Chondrocyte (in vitro differentiated cells): ENCODE results near the gene HIKESHI. TPM values are rescaled to one million over a fixed set of nuclear protein-coding genes. Genes with fewer than 3 reads are reported as not detected.
A peak's percentile ranks its signal among the peaks of the same experiment; 100 is the strongest.
"Not testable (repeated sequence)": the region's sequence is repeated elsewhere in the genome, so short reads cannot be mapped to it uniquely, and the experiment has no call there.

Experiments
- DNase-seq: peaks from one replicate; pipeline ENCODE4 v3.0.0; 2021; ENCODE audit warnings: mixed read lengths, low spot score
- H3K27ac Mint-ChIP-seq: one replicate; pipeline ENCODE4 v1.8.0; 2021; ENCODE audit warnings: mild to moderate bottlenecking, moderate library complexity, mixed read lengths; ENCODE audit not compliant: unreplicated experiment
- H3K27me3 Mint-ChIP-seq: 2 replicates; pipeline ENCODE4 v1.8.0; 2021; ENCODE audit warnings: low read depth, mixed read lengths
- H3K36me3 Mint-ChIP-seq: 2 replicates; pipeline ENCODE4 v1.8.0; 2021; ENCODE audit warnings: low read depth, mixed read lengths
- H3K4me1 Mint-ChIP-seq: 2 replicates; pipeline ENCODE4 v1.8.0; 2021; ENCODE audit warnings: low read depth, mild to moderate bottlenecking, mixed read lengths
- H3K4me3 Mint-ChIP-seq: one replicate; pipeline ENCODE4 v1.8.0; 2021; ENCODE audit warnings: mild to moderate bottlenecking, moderate library complexity, mixed read lengths; ENCODE audit not compliant: unreplicated experiment
- H3K9me3 Mint-ChIP-seq: 2 replicates; pipeline ENCODE4 v1.8.0; 2021; ENCODE audit warnings: low read depth, mixed read lengths
- total RNA-seq: library from RNA; stranded (reverse); gene quantifications from 3 replicates; pipeline ENCODE4 v1.2.1, GENCODE V29; 2021
- TF ChIP-seq, protein P1 (sequence below): fragments of 200-600 bp; sonication (generic); IDR thresholded peaks from 2 replicates; pipeline ENCODE4 v1.5.0; 2021; ENCODE audit warnings: antibody characterized with exemption, mild to moderate bottlenecking, moderate library complexity

HIKESHI gene
- total RNA-seq, 1 donor from 2014 or later = 34.5 TPM

DNA sequence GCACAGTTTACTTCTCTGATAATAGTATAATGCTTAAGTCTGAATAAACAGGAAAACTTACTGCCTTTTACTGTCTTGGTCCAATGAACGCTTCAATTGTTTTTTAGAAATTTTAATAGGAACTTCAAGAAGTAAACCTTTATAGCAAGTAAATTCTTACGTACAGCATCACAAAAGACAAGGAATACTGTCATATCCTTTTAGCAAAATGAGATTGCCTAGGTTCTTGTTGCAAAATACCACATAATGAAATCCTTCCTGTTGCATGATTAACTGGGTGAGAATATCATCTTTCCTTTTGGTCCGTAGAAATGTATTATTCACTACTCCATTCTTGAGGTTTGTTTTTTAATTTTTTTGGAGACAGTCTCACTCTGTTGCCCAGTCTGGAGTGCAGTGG, 22.3 kb upstream of the HIKESHI start:
- H3K36me3 Mint-ChIP-seq = peaks cover 23% of the 10 kb centered on the region
- H3K4me1 Mint-ChIP-seq = no peaks in the 10 kb centered on the region
- DNase-seq = no peak
- H3K9me3 Mint-ChIP-seq = no peaks in the 10 kb centered on the region
- no peak overlapping the region for H3K27ac Mint-ChIP-seq
- TF ChIP-seq, protein P1, sequence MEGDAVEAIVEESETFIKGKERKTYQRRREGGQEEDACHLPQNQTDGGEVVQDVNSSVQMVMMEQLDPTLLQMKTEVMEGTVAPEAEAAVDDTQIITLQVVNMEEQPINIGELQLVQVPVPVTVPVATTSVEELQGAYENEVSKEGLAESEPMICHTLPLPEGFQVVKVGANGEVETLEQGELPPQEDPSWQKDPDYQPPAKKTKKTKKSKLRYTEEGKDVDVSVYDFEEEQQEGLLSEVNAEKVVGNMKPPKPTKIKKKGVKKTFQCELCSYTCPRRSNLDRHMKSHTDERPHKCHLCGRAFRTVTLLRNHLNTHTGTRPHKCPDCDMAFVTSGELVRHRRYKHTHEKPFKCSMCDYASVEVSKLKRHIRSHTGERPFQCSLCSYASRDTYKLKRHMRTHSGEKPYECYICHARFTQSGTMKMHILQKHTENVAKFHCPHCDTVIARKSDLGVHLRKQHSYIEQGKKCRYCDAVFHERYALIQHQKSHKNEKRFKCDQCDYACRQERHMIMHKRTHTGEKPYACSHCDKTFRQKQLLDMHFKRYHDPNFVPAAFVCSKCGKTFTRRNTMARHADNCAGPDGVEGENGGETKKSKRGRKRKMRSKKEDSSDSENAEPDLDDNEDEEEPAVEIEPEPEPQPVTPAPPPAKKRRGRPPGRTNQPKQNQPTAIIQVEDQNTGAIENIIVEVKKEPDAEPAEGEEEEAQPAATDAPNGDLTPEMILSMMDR = no peak
- no peaks in the 10 kb centered on the region for H3K27me3 Mint-ChIP-seq
- no peak overlapping the region for H3K4me3 Mint-ChIP-seq

DNA sequence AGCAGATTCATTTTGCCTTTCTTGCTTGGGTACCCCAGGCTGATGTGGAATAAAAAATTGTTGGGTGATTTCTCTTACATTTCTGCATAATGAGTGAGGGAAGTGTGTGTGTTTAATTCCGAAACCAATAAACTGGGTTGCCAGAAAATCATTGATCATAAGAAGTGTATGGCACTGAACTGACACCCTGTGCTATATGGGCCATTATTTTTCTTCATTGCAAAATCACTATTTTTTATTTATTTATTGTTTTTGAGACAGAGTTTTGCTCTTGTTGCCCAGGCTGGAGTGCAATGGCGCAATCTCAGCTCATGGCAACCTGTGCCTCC, 14.6 kb upstream of the HIKESHI start:
- no peak for DNase-seq
- H3K27me3 Mint-ChIP-seq = no peaks in the 10 kb centered on the region
- H3K27ac Mint-ChIP-seq = no peak overlapping the region
- TF ChIP-seq, protein P1 = no peak
- H3K36me3 Mint-ChIP-seq = peaks cover 6% of the 10 kb centered on the region
- no peaks in the 10 kb centered on the region for H3K4me1 Mint-ChIP-seq
- no peak overlapping the region for H3K4me3 Mint-ChIP-seq
- no peaks in the 10 kb centered on the region for H3K9me3 Mint-ChIP-seq

DNA sequence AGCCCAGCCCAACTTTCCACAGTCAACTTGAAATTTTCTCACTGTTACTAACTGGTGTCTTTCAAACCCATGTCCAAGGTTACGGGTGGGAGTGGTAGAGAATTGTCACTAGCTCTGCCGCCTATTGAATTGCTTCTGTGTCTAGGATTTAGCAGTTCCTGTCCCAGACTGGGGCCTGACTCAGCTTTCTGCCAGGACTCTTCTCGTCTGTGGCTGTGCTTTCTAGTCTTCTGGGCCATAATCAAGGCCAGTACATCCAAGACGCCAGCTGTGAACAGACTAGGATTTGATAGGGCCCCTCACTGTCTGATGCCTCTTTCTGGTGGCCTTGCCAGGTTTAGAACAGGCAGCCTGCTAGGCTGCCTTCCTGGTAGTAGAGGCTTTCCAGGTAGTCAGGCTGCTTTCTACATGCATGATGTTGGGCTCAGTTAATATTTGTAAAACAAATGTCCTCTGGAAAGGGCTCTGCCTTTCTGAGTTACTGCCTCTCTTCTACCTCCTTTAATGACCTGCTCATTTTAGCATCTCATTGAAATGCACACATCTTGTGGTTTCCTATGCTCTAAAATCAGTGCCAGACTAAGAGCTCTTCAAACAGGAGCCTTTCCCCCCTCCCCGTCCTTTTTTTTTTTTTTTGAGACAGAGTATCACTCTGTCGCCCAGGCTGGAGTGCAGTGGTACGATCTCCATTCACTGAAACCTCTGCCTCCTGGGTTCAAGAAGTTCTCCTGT, 13.1 kb upstream of the HIKESHI start:
- Mint-ChIP-seq H3K27me3 (no peaks in the 10 kb centered on the region), H3K4me3 (no peak overlapping the region), H3K9me3 (no peaks in the 10 kb centered on the region), H3K4me1 (no peaks in the 10 kb centered on the region), H3K27ac (no peak overlapping the region), H3K36me3 (peaks cover 2% of the 10 kb centered on the region)
- TF ChIP-seq, protein P1 = no peak
- no peak for DNase-seq

DNA sequence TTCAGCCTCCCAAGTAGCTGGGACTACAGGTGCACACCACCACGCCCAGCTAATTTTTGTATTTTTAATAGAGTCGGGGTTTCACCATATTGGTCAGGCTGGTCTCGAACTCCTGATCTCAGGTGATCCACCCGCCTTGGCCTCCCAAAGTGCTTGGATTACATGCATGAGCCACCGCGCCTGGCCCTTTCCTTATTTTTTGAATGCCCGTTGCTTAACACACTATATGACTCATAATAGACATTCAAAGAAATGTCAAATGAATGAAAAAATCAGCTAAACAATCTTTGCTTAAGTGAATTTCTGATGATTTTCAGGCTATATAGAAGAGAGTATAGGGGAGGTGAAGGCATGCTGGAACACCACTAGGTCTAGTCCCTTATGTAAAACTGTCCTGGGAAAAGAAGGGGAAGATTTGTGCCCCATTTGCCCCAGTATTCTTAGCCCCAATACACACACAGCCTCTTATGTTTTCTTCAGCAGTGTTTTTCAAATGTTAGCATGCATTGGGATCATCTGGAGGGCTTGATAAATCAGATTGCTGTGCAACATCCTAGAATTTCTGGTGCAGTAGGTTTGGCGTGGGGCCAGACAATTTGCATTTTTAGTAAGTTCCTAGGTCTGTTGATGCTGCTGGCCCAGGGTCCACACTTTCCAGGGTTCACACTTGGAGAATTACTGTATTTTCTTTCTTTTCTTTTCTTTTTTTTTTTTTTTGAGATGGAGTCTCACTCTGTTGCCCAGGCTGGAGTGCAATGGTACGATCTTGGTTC, 12.3 kb upstream of the HIKESHI start:
- not testable (repeated sequence) for H3K27me3 Mint-ChIP-seq, H3K4me1 Mint-ChIP-seq, H3K36me3 Mint-ChIP-seq, H3K27ac Mint-ChIP-seq, H3K9me3 Mint-ChIP-seq, DNase-seq, H3K4me3 Mint-ChIP-seq

DNA sequence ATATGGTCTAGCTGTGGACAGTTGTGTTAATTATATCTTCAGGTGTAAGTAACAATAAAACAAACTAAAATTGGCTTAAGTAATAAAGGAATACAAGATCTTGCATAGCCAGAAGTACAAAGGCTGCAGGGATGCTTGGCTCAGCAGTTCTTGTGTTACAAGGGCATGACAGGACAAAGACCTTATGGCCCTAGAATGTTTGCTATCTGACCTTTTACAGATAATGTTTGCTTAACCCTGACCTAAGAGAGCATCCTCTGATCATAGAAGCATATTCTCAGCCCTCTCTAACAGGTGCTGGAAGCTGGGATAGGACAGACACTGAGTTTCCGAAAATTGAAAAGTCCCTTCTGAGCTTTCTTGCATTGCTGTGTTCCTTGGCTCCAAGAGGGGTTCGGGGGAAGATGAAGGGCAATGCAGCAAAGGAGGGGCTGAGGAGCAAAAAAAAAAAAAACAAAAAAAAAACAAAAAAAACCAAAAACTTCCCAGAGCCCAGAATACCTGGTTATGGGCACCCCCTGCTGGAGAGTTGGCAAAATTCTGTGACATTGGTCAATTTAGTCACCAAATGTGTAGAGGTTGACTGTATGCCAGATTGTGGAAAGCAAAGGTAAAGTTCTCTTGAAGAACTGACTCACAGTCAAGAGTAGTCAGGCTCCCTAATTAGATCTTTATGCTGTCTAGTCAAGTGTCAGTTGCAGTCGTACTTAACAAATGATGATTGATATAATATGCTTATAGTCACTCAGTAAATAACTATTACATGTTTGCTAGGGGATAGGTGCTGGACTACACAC, 10.4 kb upstream of the HIKESHI start:
- no peaks in the 10 kb centered on the region for H3K36me3 Mint-ChIP-seq
- DNase-seq = no peak
- TF ChIP-seq, protein P1 = peak; percentile 96
- H3K4me1 Mint-ChIP-seq = no peaks in the 10 kb centered on the region
- no peaks in the 10 kb centered on the region for H3K27me3 Mint-ChIP-seq
- no peaks in the 10 kb centered on the region for H3K9me3 Mint-ChIP-seq
- H3K4me3 Mint-ChIP-seq = no peak overlapping the region
- H3K27ac Mint-ChIP-seq = no peak overlapping the region
